ENCODE data around the gene GSS.
"Not testable (repeated sequence)": the region's sequence is repeated elsewhere in the genome, so short reads cannot be mapped to it uniquely, and the experiment has no call there.

Gene GSS

DNA sequence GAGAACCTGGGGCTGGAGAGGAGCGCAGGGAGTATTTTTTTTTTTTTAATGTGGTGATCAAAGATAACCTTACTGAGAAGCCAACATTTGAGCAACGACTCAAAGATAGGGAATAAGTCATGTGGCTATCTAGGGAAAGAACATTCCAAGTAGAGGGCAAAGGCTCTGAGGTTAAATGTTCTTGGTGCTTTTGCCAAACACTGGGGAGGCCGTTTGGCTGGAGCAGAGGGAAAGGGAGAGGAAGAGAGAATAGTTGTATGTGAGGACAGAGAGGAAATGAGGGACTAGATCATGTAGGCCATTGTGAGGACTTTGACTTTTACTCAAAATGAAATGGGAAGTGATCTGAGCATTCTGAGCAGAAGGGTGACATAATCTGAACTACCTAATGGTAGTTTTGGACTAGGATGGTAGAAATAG, 51.4 kb downstream of the GSS start:
- no peak for DNase-seq (ENCODE audit: low read depth)

DNA sequence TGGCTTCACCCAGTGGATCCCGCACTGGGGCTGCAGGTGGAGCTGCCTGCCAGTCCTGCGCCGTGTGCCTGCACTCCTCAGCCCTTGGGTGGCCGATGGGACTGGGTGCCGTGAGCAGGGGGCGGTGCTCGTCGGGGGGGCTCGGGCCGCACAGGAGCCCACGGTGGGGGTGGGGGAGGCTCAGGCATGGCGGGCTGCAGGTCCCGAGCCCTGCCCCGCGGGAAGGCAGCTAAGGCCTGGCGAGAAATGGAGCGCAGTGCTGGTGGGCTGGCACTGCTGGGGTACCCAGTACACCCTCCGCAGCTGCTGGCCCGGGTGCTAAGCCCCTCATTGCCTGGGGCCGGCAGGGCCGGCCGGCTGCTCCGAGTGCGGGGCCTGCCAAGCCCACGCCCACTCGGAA, 56.9 kb downstream of the GSS start:
- DNase-seq (ENCODE audit: low read depth): not testable (repeated sequence)

DNA sequence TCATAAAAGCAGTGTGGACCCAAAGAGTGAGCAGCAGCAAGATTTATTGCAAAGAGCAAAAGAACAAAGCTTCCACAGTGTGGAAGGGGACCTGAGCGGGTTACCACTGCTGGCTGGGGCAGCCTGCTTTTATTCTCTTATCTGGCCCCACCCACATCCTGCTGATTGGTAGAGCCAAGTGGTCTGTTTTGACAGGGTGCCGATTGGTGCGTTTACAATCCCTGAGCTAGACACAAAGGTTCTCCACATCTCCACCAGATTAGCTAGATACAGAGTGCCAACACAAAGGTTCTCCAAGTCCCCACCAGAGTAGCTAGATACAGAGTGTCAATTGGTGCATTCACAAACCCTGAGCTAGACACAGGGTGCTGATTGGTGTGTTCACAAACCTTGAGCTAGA, 57.5 kb downstream of the GSS start:
- DNase-seq (ENCODE audit: low read depth): not testable (repeated sequence)

DNA sequence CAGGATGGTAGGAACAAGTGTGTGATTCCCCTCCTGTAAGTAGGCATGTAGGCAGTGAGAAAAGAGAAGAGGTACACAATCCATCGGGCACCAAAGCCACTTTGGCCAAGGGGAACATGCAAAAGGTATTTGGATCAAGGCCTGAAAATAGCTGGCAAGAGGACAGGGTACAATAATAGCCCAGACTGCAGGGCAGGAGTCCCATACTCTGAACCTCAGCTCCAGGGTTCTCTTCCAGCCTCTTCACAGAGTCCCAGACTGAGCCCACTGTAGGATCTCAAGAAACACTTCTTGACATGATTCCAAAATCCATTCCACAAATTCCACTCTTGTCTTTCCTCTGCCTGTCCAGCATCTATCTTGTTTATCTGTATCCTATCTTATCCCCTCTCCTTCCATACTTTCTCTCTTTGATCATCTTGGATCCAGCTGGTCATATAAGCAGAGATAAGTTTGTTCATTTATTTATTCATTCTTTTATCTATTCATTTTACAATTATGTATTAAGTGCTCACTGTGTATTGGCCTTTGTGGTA, 59.5 kb downstream of the GSS start:
- no peak for DNase-seq (ENCODE audit: low read depth)

DNA sequence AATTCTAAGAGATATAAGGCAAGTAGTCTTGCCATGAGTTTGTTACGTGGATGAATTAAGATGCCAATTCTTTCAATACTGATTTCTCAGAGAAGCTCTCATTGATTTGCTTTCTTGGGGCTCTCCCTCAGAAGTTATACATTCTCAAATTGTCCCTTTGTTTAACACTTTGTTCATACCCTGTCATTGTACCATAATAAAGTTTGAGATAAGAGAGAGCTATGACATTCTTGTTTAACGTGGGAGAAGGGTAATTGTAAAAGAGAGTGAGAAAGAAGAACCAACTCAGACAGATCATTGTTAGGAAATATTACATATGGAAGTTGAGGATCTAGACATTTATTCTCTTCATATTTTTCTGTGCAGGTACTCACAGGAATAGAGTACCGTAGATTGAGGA, 60.1 kb downstream of the GSS start:
- DNase-seq (ENCODE audit: low read depth): no peak

DNA sequence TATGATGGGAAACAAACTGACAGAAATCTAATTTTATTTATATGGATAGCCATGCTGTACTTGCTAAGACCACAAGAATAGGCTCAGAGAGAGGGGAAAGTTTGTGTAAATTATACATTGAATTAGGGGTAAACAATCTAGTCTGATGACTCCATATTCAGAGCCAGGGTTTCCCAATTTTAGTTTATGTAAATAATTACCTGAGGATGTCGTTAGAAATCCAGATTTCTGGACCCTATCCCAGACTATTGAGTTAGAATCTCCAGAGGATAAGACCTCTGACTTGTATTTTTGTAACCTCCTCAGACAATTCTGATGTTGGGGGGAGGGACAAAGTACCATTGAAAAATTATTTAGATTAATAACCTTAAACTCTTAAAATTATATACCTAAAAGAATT, 60.9 kb downstream of the GSS start:
- no peak for DNase-seq (ENCODE audit: low read depth)

DNA sequence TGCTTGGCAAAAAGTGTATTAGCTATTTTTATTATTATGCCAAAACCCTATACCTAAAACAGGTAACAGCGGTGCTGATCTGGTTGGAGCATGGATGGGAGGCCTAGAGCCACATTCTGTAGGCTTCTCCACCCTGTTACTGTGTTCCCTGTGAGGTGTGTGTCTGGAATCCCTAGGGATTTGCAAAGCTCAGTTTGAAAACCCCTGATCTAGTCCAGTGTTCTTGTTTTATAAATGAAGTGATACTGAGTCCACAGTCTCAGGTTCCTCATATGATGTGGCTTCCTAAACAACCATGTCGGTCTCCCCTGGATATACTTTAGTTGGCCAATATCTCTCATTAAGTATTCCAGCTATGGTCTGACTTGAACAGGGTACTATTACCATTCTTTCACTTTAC, 62.9 kb downstream of the GSS start:
- DNase-seq (ENCODE audit: low read depth): no peak

DNA sequence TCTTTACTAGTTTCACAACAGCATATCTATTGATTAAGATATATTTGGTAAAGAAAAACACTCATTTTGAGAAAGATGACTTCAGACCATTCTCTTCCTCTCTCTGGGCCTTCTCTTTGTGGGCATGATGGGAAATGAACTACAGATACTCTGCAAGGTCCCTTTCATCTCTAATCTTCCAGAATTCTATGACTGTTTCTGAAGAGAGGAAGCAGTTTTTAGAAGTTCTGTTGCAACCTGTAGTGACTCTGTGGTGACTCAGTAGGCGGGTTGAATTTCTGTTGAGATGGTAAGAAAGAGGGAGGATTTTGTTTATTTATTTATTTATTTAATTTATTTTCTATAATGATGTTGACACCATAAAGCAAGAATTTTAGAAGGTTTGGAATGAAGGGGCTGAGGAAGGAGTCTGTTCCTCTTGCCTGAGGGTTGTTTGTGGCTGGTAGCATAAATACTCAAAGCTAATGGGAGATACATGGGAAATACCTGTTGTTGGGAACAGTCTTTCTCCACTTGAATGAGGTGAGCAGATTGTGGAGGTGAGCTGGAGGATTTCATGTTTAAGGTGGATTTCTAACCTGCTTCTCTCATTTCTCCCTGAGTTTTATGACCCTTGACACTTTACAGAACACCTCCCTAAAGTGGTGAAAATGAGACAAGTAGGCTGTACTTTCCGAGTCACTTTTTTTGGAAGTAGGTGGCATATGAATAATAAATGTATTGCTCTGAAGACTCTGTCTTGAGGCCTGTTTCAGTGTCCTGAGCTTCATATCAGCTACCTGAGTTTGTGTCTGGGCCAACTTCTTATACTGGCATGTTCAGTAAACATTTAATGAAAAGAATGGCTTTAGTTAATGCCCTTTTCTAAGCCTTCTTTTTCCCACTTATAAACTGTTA, 64.2 kb downstream of the GSS start:
- no peak for DNase-seq (ENCODE audit: low read depth)

DNA sequence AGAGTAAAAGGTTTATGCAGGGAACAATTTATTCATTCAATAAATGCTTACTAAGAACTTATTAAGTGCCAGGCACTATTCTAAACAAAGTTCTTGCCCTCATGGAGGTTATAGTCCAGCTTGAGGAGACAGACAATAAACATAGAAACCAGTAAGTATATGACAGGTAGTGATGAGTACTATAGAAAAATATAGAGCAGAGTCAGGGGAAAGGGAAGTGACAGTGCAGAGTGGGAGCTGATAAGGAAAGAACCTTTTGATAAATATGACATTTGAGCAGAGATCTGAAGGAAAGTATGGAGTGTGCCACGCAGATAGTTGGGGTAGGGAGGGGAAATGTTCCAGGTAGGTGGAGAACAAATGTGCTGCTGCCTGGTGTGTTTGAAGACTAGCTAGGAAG, 67.1 kb downstream of the GSS start:
- no peak for DNase-seq (ENCODE audit: low read depth)

DNA sequence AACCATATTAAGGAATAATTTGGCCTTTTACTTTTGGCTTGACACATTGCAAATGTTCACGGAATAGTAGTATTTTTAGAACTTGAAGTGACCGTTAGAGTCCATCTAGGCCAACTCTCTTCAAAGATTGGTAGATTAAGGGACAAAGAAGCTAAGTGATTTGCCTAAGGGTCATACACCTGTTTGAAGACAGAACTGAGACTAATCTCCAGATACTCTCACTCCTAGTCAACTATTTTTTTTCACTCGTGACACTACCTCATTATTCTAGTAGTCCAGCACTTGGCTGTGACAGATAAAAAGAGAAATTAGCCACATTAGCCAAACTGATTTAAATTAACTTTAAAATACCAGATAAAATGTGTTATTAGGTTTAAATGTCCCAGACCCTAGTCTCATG, 68.6 kb downstream of the GSS start:
- no peak for DNase-seq (ENCODE audit: low read depth)

DNA sequence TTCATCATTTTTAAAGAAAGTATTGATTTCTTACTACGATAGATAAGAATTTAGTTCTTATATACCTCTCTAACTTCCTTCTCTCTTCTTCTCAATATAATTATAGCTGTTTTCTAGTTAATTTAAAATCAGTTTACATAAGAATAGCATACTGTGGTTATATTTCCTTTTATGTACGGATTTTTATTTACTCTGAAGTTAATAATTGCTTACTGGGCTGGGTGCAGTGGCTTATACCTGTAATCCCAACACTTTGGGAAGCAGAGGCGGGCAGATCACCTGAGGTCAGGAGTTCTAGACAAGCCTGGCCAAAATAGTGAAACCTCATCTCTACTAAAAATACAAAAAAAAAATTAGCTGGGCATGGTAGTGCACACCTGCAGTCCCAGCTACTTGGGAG, 69.5 kb downstream of the GSS start:
- DNase-seq (ENCODE audit: low read depth): no peak

DNA sequence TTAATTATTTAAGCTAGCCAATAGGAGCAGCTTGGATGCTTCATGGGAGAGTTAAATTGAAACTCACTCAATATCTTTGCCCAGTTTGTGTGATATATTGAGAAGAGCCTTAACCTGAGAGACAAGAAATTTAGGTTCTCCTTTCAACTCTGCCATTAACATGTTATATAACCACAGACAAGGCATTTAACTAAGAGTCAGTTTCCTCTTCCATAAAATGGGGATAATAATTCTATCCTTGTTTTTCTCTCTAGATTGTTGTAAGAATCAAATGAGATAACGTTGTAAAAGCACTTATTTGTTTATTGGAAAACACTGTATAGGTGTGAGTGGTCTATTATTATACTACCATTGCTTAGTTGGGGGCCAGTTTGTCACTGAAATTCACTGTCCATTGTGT, 71.3 kb downstream of the GSS start:
- no peak for DNase-seq (ENCODE audit: low read depth)

DNA sequence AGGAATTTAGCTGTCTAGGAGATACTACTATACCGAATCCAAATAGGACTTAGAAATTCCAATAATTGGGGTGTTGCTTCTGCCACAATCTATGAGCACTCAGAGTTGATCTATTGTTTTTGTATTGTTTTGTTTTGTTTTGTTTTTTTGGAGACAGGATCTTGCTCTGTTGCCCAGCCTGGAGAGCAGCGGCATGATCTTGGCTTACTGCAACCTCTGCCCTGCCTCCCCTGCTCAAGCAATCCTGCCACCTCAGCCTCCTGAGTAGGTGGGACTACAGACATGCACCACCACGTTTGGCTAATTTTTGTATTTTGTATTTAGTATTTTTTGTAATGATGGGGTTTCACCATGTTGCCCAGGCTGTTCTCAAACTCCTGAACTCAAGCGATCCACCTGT, 71.8 kb downstream of the GSS start:
- no peak for DNase-seq (ENCODE audit: low read depth)

DNA sequence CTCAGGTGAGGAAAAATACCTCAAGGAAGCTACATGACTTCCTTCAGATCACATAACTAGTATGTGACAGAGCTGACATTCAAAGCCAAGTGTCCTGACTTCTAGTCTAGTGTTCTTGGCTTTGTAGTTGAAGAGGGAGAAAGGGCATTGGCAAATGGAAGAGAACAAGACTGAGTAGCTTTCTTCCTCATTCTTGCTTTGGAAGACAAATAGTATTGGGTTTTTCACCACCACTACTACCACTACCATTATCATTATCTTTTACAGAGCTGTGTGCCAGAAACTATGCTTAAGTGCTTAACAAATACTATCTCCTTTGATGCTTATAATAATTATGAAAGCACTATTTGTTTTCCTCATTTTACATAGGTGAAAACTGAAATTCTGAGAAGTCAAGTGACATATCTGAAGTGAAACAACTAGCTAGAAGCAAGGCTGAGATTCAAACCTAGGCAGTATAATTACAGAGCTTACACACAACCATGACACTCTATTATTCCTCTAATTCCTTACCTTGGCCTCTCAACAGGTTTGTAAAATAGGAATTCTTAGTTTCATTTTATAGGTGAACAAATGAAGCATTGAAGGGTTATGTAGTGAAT, 72.4 kb downstream of the GSS start:
- no peak for DNase-seq (ENCODE audit: low read depth)

DNA sequence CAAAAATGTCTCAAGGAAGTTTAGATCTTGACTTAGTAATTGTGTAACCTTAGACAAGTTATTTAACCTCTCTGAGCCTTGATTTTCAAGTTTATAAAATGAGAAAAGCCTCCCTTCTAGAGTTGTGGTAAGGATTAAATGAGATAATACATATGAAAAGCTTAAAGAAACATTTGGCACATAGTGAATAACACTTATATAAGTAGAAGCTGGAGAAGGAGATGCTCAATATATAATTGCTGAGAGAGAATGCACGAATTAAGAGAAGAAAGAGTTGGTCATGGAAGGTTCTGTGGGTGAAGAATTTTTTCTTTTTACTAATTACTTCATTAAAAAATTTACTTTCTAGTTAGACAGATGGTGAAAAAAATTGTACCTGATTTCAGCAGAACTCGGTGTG, 73.9 kb downstream of the GSS start:
- DNase-seq (ENCODE audit: low read depth): no peak

DNA sequence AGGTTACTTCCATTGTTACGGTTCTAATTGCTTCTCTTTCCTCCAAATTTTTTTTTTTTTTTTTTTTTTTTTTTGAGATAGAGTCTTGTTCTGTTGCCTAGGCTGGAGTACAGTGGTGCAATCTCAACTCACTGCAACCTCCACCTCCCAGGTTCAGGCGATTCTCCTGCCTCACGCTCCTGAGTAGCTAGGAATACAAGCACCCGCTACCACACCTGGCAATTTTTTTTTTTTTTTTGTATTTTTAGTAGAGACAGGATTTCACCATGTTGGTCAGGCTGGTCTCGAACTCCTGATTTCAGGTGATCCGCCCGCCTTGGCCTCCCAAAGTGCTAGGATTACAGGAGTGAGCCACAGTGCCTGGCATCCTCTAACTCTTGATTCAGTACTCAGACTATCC, 74.6 kb downstream of the GSS start:
- not testable (repeated sequence) for DNase-seq (ENCODE audit: low read depth)

DNA sequence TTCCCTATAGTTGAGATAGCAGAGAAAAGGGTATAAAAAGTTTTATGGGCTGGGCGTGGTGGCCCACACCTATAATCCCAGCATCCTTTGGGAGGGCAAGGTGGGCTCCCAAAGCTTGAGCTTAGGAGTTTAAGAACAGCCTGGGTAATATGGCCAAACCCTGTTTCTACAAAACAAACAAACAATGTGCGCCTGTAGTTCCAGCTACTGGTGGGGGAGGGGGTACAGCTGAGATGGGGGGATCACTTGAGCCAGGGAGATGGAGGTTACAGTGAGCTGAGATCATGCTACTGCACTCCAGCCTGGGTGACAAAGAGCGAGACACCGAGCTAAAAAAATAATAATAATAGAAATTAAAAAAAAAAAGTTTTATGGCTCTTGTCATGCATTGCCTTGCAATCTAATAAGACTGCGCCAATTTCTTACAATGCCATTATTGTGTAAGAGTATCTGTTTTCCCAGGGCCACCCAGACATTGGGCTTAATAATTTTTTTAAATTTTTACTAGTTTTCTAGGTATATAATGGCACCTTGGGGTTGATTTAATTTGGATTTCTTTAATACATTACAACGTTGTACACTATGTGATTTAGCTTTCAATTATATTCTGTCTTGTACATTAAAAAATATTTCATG, 75.3 kb downstream of the GSS start:
- DNase-seq (ENCODE audit: low read depth): no peak
